ENCODE data around the gene PIP4P1.
"Not testable (repeated sequence)": the region's sequence is repeated elsewhere in the genome, so short reads cannot be mapped to it uniquely, and the experiment has no call there.

Gene PIP4P1

GRCh38 chr14:20461225-20462141, at the start of gene PIP4P1:
TSS of gene PIP4P1 (minus strand) at chr14:20461434. CDS start at chr14:20461325, 109 bp downstream.
- peak; percentile 99 for DNase-seq

GRCh38 chr14:20508367-20508766, 47.1 kb upstream of the PIP4P1 start:
- no peak for DNase-seq

- DNase-seq: not testable (repeated sequence)
Measured at GRCh38 chr14:20507537-20507936, 46.3 kb upstream of the PIP4P1 start.

- not testable (repeated sequence) for DNase-seq
Measured at GRCh38 chr14:20506752-20507151, 45.5 kb upstream of the PIP4P1 start.

- not testable (repeated sequence) for DNase-seq
Measured at GRCh38 chr14:20506276-20506675, 45.0 kb upstream of the PIP4P1 start.

GRCh38 chr14:20503898-20504297, 42.7 kb upstream of the PIP4P1 start:
- DNase-seq: no peak

GRCh38 chr14:20501346-20501745, 40.1 kb upstream of the PIP4P1 start:
- DNase-seq: no peak

- DNase-seq: no peak
Measured at GRCh38 chr14:20499881-20500280, 38.6 kb upstream of the PIP4P1 start.

- no peak for DNase-seq
Measured at GRCh38 chr14:20499108-20499507, 37.9 kb upstream of the PIP4P1 start.

- no peak for DNase-seq
Measured at GRCh38 chr14:20498622-20499021, 37.4 kb upstream of the PIP4P1 start.

- DNase-seq: no peak
Measured at GRCh38 chr14:20494935-20495766, 33.9 kb upstream of the PIP4P1 start.

GRCh38 chr14:20493634-20494033, 32.4 kb upstream of the PIP4P1 start:
- no peak for DNase-seq

- DNase-seq: no peak
Measured at GRCh38 chr14:20492486-20492885, 31.3 kb upstream of the PIP4P1 start.

GRCh38 chr14:20490563-20490962, 29.3 kb upstream of the PIP4P1 start:
- no peak for DNase-seq

- DNase-seq: peak; percentile 47
Measured at GRCh38 chr14:20489093-20489994, 28.1 kb upstream of the PIP4P1 start.

- DNase-seq: no peak
Measured at GRCh38 chr14:20487396-20487725, 26.1 kb upstream of the PIP4P1 start.

- no peak for DNase-seq
Measured at GRCh38 chr14:20486684-20487395, 25.6 kb upstream of the PIP4P1 start.

- DNase-seq: no peak
Measured at GRCh38 chr14:20485900-20486299, 24.7 kb upstream of the PIP4P1 start.

- DNase-seq: no peak
Measured at GRCh38 chr14:20482382-20482781, 21.1 kb upstream of the PIP4P1 start.

- DNase-seq: no peak
Measured at GRCh38 chr14:20478894-20479293, 17.7 kb upstream of the PIP4P1 start.

GRCh38 chr14:20477211-20477876, 16.1 kb upstream of the PIP4P1 start:
- DNase-seq: peak; percentile 61
